Kidney tubule cell (primary cell): Measurements from ENCODE around the gene ATP5MG.
"Not testable (repeated sequence)": the region's sequence is repeated elsewhere in the genome, so short reads cannot be mapped to it uniquely, and the experiment has no call there.

ENCODE experiments used
- DNase-seq: peaks from one replicate; pipeline ENCODE4 v3.0.0-alpha.2; 2018; ENCODE audit warnings: low spot score

Gene ATP5MG

DNA sequence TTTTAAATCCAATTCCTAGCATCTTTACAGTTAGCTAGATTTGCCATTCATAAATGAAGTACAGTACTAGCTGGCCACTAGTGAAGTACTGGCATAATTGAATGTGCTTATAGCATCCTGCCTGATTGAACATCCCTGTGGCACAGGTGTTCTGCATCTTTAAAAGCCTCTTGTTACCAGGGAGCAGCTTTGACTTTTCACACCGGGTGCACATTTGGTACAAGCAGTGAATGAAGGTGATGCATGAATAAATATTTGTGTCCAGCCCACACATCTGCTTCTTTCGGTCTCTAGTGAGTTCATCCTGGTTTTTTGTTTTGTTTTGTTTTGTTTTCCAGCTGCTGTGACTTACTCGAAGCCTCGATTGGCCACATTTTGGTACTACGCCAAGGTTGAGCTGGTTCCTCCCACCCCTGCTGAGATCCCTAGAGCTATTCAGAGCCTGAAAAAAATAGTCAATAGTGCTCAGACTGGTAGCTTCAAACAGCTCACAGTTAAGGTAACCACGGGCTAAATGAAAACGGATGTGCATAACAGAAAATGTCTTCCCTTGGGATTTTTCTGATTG is 5.3 kb downstream of the ATP5MG start:
- DNase-seq = no peak

DNA sequence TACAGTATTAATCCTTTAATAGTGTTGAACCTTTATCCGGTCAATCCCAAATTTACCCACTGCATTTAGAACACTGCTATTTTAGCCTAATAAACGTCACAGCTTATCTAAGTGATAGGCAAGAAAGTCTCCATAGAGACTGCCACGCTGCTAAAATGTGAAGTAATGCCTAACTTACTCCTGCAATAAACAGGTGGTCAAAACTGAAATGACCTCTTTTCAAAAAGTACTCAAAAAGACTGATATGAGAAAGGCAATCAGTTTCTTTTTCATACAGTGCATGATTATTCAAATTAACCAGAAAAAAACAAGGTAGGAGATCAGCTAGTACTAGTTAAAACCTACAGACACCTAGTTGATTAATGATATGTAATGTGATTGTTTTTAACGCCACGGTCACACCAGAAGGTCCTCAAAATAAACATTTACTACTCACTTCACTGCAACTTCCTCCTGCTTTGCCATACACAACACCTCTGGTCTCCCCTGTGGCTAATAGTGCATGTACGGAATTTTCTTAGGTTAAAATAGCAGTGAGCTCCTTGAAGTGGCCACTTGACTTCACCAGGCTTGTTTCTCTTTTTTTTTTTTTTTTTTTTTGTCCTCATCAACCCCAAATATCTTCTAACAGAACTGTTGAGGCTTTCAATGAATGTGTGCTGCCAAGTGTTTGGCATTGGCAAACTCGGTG is 8.8 kb downstream of the ATP5MG start:
- no peak for DNase-seq

DNA sequence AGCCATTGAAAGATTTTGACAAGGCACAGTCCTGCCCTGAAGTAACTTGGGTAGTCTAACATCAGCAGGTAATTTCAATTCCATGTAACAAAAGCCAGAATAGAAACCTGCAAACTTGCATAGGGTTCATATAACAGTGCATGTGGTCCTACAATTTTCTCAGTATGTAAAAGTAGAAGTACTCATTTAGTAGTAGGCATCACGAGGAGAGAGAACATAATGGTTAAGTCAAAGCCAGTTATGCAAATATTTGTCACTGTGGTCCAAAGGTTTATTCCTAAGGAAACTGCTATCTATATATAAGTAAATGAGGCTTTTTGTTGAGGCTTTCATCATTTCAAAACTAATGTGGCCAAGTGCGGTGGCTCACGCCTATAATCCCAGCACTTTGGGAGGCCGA is 10.1 kb downstream of the ATP5MG start:
- no peak for DNase-seq

DNA sequence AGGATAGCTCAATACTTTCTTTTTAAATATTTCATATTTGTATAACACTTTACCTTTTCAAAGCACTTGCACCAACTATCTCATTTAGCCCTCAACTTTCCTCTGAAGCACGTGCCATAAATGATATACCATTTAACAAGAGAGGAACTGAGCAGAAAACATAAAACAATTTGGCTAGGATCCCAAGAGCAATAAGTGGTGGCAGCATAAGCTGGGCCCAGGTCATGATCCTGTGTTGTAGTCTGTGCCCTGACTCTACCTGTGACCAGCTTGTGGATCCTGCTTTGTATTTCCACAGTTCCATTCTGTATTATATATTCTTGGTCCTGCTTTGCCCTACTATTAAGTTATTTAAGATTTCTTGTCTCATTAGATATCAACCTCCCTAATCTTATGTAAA is 11.5 kb downstream of the ATP5MG start:
- no peak for DNase-seq

DNA sequence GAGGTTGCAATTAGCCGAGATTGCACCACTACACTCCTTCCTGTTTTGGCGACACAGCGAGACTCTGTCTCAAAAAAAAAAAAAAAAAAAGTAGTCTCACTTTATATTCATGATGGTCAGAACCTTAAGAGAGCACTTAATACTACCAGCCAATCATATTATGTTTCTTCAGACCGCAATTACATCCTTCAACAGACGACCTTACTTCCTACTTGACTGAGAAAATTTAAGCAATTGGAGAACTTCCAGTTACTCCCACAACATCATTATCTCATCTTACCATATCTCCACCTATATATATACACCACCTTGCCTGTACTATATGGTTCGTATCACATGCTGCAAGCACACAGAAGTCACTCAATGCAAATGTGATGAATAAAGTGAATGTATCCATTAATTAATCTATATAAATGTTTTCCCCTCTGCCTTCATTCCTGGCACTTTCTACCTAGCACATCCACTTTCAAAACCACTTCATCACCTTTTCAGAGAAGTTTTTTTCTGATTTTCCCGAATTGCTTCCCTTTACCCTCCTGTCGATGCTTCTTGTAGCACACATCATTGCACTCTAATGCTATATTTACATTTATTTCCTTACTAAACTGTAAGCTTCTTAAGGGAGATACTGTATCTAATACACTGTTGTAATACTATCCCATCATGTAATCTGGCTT is 13.8 kb downstream of the ATP5MG start:
- no peak for DNase-seq

DNA sequence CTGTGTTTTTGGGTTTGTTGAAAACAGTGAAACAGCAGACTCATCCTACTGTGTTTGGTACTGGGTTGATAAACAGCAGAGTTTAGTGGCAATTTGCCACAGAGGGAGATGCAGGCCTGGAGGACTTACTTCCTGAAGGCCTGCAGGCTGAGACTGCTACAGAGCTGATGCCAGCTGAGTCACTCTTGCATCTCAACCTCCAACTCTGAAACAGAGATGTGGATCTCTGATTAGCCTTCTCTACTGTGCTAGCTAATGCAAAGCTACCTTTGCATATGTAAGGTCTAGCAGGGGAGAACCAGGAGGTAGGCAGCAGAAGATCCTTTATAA is 14.3 kb downstream of the ATP5MG start:
- DNase-seq = peak; percentile 92

DNA sequence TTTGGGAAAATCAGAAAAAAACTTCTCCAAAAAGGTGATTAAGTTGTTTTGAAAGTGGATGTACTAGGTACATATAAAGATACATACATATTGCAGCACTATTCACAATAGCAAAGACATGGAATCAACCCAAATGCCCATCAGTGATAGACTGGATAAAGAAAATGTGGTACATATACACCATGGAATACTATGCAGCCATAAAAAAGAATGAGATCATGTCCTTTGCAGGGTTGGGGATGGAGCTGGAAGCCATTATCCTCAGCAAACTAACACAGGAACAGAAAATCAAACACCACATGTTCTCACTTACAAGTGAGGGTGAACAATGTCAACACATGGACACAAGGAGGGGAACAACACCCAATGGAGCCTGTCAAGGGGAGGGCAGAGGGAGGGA is 15.5 kb downstream of the ATP5MG start:
- DNase-seq = not testable (repeated sequence)

DNA sequence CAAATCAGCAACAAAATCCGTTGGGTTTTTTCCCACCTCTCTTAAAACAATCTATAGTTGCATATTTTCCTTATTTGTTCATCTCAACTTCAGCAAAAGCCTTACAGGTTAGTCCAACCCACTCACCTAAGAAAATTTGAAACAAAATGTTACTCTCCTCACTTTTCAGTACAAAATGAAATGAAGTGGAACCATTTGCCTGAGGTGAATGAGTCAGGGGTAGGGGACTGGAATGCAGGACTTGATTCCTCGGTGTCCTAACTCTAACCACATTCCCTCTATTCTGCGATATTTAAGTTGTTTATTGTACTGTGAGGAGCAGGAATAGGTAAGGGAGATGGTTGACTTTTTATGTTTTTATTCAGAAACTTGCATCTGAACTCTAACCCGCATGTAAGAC is 16.4 kb downstream of the ATP5MG start:
- DNase-seq = peak; percentile 88

DNA sequence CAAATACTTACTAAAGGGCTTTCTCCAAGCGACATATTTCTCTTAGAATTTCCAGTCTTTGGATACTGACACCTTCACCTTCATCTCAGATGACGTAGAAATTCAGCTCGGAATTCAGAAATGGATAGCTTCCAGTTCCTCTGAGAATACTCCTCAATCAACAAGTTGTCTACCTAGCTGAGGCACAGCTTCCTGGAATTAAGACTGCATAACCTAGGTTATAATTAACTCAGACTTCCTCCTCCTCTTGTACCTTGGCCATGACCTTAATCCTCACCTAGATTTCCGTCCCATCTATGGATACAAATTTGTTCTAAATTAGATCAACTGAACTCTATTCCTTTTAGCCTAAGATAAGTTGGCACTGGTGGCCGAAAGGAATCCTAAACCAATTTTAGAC is 17.4 kb downstream of the ATP5MG start:
- peak; percentile 76 for DNase-seq

DNA sequence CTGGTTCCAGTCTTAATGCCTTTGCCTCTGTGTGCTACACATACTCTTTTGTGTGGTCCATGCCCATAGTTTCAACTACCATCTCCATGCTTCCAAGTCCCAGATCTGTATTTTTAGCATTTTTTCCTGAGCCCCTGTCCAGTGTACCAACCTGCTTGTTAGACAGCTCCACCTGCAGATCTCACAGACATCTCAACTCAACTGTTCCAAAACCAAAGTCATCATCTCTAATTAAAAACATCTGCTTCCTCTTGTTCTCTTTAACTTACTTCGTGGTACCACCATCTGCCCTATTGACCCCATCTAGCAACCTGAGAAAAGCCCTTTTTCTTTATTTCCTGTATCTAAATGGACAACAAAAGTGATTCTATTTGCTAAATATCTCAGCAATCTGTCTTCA is 26.3 kb downstream of the ATP5MG start:
- no peak for DNase-seq

DNA sequence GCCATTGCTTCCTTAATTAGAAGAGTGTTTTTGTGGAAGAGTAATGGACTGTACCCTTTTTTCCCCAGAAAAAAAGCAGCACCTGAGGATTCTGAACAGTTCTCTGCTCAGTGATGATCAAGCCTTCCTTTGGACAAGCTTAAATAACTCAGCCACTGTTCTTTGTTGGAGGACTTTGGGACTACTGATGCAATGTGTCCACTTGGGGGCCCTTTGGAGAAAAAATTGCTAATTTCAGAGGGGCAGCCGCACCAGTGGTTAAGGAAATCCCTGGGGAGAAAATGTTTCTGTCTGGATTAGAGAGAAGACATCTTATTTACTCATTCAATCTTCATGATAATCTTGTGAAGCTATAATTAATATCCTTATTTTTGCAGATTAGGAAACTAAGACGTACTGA is 29.6 kb downstream of the ATP5MG start:
- no peak for DNase-seq

DNA sequence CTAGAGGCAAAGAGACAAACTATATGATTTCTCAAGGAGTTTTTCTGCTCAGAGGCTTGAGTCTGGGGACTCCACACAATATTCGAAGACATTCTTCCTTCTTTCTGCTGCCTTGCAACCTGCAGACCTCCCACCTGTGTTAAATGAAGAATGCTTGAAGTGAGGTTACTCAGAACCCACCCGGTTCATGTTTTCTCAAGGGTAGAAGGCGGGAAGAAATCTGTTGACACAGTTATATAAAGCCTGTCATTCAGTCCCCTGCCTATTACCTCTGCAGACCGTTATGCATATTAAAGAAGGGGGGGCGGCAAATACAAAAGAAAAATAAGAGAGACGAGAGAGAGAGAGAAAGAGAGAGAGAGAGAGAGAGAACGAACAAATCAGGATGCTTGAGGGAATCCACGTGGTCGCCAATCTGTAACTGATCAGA is 32.7 kb downstream of the ATP5MG start:
- DNase-seq = no peak

DNA sequence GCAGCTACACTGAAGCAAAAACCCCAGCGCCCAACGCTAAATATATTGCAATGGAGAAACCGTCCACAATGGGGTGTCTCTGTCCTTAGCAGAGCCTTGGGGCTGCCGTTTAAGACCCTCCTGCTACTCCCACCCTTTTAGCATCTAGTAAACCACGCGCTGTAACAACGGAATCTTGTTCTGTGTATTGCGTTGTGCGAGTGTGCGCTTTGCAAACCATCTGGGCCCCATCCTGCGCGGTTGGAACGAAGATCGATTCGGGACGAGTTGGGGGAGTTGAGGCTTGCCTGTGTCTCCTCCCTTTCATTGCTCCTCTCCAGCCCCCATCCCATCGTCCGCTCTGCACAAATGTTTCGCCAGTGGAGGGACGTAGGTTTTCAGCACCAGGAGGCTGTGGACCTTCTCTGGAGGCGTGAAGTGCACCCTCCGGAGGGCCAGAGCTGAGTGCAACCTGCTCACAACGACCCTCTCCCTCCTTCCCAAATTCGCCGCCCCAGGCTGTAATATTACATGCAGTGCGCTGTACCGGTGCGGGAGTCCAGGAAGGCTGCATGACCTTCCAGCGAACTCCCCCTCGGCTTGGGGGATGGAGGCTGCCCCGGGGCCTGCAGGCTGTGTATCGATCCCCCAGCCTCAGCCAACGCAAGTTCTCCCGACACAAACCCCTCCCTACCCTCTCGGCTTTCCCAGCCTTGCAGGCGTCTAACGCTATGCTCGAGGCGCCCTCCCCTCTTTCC is 33.3 kb downstream of the ATP5MG start:
- peak; percentile 26 for DNase-seq

DNA sequence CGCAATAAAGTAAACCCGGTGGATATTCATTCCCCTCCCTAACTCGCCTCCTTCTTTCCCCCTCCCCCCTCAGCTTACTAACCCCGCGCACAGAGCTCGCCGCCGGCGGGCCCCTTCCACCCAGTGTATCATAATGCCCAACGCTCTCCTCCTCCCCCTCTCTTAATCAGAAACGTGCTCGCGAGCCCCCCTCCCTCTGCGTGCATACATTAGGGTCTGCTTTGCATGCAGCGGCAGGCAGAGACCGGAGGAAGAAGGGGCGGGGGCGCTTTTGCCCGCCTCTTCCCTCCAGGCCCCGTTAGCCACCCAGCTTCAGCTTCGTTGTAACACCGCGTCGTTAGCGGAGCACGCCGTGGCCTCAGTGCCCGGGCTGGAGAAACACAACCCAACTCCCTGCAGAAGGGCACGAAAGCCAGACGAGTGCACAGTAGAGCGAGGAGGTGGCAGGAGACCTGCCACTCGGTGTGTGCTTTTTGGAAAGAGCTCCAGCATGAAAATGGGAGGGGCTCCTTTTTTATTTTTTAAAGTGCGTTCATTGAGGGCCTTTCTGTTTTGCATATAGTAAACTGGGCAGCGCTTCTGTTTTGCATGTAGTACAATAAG is 34.0 kb downstream of the ATP5MG start:
- peak; percentile 59 for DNase-seq

DNA sequence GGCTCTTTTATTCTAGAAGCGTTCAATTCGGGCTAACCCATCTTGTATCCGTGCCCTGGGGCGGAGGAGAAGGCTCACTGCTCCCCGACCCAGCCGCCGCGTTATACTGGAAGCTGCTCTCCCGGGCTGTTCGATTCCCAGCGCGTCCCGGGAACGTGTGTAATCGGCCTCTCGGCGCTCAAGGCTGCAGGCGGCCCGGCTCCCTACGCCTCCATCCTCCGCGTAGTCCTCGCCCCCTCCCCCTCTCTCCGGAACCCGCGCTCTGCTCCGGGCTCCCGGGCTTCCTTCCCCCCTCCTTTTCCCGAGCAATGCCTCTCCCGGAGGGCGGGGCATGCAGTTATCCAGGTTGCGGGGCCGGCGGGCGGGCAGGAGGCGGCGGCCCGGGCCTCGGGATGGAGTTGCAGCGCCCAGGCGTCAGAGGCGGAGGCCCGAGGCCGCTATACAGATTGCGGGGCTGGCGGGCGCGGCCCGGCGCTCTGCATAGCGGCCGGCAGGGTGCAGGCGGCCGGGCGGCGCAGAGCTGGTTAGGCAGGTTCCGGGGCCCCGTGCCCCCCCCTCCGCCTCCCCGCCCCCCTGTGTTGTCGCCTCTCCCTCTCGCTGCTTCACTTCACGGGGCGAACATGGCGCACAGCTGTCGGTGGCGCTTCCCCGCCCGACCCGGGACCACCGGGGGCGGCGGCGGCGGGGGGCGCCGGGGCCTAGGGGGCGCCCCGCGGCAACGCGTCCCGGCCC is 34.7 kb downstream of the ATP5MG start, which contains the start of gene KMT2A:
Gene KMT2A, plus strand, starts transcription at position 600 of the 732 bp plus-strand sequence. Its CDS starts 21 bp downstream, at position 621.
- peak; percentile 98 for DNase-seq

DNA sequence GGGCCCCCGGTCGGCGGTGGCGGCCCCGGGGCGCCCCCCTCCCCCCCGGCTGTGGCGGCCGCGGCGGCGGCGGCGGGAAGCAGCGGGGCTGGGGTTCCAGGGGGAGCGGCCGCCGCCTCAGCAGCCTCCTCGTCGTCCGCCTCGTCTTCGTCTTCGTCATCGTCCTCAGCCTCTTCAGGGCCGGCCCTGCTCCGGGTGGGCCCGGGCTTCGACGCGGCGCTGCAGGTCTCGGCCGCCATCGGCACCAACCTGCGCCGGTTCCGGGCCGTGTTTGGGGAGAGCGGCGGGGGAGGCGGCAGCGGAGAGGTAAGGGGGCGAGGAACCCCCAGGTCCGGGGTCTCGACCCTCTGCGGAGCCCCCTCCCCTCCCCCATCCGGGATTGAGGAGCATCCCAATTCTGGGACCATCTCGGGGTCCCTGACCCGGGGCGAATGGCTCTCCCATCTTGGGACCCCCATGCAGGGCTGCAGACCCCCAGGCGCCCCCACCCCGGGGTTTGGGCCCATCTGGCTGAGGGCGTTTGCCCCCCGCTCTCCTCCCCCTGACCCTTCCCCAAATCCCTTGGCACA is 35.3 kb downstream of the ATP5MG start:
- peak; percentile 25 for DNase-seq

DNA sequence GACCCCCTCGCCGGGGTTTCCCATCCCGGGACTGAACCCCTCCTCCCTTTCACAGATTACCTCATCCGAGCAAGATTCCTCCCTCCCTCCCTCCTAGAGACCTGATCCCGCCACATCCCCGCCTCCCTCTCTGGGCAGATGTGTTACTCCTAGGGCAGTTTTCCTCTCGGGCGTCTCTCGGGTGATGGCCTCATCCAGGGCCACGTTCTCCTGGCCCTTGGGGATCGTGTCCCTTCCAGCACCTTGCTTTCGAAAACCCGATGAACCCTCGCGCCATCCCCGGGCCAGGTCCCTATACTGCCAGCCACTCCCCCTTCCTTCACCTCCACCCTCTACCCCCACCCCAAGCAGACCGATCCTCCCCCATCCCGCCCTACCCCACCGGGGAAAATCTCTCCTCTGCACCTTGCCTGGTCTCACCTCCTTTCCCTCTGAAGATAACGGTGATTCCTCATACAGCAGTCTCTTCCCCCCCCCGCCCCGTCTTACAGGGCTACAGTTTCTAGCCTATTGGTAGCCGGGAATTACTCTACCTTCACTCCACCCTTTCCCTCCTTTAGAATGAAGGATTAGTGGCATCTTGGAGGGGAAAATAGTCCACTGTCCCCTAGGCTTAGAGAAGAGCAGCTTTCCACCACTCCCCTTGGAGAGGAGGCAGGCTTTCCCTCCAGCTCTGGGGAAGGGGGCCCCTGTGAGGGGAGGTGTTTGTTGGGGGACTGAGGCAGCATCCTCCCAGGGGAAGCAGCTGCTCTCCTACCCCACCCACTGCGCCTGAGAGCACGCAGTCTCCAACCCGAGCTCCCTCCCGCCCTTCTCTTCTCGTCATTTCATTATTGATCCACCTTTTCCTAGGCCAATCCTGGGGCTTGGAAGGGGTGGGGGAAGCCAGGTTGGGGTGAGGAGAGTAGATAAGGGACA is 36.1 kb downstream of the ATP5MG start:
- peak; percentile 43 for DNase-seq

DNA sequence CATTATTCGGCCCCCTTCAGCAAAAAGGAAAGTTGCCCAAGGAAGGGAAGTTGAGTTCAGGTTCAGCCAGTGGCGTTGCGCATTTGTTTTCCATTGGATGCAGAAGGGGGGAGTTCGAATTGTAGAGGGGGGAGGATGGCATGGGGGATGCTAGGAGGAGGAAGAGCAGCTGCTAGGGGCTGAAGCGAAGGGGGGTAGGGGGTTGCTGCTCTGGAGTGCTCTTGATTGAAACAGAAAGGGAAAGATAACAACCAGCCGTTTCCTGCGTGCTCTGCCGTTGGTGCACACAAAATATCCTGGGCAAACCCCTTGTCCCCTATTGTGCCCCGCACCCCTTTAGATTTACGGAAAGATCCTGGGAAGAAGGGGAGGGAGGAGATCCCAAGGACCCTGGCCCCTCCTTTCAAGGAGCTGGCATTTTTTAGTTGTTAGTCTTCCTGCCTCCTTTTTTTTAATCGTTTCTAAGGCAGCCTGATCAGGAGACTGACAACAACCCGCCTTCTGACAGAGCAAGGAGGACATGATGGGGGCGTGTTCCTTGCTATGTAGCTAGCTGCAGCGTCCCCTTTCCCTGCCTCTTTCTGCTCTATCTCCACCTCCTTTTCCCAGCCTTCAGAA is 37.0 kb downstream of the ATP5MG start:
- peak; percentile 71 for DNase-seq

DNA sequence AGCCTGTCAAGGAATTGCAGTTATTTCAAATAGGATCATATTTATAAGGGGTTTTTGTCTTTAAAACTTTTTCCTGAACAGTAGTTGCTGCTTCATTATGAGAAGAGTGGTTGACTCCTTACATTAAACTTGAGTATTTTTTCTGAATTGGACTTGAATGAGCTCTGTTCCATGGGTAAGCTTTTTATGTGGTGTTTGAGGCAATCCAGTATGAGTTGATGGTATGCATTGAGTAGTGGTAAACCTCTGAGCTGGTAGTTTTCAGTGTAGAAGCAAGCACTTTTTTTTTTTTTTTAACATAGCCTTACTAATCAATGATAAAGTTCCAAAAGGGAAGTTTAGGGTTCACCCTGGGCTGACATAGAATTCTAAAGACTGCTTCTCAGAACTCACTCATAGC is 38.2 kb downstream of the ATP5MG start:
- no peak for DNase-seq

DNA sequence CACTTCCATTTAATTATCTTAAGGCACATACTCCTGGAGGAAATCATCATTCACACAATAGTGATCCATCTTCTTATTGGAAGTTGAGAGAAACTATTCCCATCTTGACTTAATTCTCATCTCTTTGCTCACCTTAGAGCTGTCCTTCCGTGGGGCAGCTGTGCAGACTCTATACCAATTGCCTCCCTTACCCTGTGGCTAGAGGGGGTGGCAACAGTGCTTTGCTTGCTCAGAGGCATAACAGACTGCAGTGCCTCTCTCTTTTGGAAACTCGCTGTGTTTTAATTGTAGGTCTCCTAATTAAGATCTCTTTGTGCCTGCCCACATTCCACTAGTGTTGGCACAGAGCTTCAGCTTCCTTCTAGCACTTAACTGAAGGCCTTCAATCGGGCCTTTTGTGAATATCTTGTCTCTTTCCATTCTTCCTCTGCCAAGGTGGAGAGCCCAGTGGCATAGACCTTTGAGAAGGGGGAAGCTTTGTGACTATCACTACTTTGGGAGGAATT is 40.4 kb downstream of the ATP5MG start:
- DNase-seq = no peak
